Measurements from ENCODE around the gene USP13.
"Not testable (repeated sequence)": the region's sequence is repeated elsewhere in the genome, so short reads cannot be mapped to it uniquely, and the experiment has no call there.

Gene USP13

DNA sequence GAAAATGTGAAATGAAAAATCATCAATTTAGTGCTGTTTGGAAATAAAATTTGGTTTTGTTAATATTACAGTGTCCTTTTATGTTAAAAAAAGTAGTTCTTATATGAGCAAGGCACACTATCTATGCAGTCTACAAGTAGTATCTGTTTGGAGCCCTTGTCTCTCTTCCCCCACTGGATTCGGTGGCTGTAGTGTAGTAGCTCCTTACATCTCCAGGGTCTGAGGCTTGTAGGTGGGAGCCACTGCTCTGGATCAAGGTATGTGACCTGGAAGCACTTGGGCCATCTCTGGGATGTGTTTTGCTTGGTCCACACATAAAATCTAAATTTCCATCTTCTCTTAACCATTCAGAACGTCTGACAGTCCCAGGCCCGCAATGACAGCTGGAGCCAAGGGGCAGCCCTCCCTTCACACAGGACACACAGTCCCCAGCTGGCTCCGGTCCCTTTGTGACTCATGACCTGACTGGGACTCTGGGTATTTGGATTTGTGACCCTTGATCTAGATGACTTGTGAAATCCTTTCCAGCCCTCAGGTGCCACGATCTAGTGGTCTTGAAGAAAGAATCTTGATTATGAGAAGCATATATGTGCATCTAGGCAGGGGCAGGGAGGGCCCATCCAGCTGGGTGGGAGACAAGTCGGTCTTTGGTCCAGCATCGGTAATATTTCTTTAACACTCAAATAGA lies 80.0 kb downstream of the USP13 start:
- DNase-seq (ENCODE audit: low read depth, low spot score) = no peak

DNA sequence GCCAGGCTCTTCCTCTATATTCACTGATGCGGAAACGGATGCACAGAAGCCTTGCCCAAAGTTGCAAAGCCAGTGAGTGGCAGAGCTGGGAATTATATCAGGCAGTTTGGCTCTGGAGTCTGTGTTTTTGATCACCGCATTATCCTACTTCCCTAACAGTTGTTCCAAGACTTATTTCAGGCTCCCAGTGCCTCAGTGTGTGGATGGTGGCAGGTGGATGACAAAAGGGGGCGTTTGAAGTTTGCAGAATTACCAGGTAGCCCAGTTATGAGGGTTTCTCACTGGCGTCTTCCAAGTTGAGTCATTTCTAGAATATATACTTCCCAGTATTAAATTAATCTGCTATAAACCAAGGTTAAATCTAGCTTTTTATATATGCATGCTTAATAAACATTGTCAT lies 81.0 kb downstream of the USP13 start:
- DNase-seq (ENCODE audit: low read depth, low spot score) = no peak

DNA sequence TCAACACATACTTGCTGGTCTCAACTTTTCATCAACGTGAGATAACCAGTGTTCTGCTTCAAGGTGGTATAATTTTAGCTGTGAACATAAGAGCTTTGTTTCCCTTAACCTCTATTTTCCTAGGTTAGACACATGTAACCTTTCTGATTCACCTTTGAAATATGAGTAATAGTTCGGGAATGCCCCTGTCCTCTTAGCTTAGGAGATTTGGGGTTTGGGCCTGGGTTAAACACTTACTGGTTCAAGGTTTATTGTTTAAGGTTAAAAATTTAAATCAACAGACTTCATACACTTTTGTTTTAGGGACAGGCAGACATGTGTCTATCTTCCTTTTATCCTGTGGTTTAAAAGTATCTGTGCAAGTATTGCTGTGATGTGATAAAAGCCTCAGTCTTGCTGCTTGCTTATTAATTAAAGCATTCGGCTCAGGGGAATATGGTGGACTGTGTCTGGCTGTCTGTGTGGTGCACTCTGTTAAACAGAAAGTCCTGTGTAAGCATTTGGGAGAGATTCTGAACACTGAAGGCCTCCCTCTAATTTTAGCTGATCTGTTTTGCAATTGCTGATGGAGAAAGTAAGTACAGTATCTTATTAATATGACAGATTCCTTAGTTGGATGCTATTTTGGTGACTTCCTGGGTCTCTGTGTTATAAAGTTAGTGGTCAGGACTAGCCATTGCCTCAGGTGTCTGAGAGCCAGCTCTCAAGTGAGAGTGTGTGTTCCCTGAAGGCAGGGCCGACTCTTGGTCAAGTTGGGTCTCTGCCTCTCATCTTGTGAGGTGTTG lies 81.8 kb downstream of the USP13 start:
- no peak for DNase-seq (ENCODE audit: low read depth, low spot score)

DNA sequence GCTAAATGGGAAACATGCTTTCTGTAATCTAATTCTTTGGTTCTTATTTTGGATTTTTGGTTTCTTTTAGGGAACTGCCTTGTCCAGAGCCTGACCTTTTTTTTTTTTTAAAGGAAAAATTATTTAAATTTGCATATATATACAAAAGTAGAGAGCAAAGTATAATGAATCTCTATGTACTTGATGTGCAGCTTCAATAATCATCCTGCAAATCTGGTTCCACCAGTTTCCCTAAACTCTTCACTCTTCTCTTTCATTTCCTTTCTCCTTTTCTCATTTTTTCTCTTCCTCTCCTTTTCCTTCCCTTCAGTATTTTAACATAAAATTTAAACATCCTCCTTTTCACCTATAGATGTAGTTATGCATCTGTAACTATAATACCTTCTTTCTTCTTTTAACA lies 82.5 kb downstream of the USP13 start:
- no peak for DNase-seq (ENCODE audit: low read depth, low spot score)

DNA sequence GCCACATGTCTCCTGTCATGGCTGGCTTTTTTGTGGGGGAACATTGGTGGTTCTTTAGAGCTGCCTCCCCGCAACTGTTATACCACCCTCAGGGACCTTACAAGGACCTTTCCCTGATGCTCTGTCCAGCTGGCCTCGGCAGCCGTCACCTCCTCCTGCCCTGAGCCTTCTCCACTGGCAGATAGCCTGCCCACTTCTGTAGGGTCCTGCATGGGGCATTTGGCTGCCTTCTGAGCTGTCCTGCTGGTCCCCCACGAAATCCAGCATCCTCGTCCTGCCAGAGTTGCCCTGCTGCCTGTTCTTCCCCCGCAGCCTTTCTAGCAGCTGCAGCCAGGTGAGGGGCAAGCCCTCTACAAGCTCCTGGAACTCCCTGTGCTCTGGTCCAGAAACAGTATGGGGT lies 86.2 kb downstream of the USP13 start:
- DNase-seq (ENCODE audit: low read depth, low spot score) = no peak

DNA sequence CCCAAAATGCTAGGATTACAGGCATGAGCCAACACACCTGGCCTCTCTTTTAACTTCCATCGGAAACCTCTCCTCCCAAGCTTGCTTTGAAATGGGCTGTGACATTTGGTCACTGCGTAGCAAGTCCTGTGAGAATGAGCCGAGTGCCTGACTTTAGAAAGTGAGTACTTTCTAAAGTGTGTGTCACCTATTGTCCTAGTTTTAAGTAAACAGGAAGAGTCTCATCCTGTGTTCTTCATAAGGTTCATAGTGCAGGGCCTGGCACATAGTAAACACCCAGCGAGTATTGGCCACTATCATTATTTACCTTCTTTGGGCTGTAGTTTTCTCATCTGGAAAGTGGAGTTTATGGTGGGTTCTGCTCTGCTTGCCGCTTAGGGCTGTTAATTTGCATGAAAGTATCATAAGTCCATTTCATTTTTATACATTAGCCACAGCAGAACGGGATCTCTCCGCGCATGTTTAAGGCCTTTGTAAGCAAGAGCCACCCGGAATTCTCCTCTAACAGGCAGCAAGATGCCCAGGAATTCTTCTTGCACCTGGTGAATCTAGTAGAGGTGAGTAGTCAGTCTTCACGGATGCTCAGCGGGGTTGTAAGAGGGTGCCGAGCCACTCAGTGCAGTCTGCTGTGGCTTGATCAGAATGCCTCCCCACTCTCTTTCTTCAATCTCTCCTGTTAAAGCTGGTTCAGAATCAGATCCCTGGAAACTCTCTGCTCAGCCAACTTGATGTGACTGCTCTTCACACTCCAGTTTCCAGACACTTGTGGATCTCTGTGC lies 87.2 kb downstream of the USP13 start:
- DNase-seq (ENCODE audit: low read depth, low spot score) = no peak

DNA sequence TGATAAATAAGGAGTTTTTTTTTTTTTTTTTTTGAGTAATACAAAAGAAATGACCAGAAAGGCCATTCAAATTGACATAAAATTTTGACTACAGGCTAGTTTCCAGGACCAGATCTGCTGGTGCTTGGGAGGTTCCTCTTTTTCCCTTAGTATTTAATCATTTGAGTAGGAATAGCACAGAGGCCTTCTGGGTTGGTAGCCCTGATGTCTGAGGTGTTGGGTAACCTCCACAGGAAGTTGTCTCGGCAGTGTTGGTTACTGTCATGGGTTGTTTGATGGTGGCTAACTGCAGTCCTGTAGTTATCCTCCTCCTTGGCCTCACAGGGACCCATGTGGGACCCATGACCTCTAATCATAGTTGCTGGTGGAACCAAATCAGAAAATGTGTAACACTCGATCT lies 91.1 kb downstream of the USP13 start:
- no peak for DNase-seq (ENCODE audit: low read depth, low spot score)

DNA sequence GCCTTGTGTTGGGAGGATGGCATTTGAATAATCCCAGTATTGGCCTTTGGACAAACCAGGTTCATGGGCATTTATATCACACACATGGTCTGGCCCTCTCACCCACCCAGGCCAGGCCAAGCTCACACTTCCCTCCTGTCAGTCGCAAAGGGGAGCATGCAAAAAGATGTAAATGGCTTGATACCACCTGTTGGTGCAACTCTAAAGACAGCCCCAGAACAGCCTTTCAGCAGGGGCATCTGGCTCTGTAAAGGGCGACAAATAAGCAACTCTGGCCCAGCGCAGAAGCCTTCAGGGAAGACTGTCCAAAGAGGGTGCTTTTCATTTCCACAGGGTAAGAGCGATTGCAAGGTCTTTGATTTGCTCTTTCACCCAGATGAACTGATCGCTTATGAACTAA lies 91.8 kb downstream of the USP13 start:
- no peak for DNase-seq (ENCODE audit: low read depth, low spot score)

- no peak for DNase-seq (ENCODE audit: low read depth, low spot score)
Observed at GRCh38 chr3:179745079-179745478, 92.2 kb downstream of the USP13 start.

DNA sequence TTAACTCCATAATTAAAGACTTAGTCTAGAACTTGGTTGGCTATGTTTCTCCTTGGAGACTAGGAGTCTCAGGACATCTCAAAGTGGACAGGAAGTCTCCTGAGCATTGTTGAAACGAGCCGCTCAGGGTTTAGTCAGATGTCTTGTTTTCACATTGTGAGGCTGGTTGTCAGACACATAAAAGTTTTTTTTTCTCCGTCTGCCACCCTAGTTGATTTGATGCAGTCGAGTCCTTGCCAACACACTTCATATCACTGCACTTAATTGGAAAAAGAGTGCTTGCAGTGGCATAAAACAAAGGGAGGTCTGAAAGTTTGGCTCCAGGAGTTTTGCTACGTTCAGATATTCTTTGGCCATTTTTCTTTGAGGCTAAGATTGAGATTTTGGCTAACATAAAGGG lies 92.9 kb downstream of the USP13 start:
- DNase-seq (ENCODE audit: low read depth, low spot score) = no peak

GRCh38 chr3:179750720-179751328 lies 98.0 kb downstream of the USP13 start:
- DNase-seq (ENCODE audit: low read depth, low spot score) = no peak

DNA sequence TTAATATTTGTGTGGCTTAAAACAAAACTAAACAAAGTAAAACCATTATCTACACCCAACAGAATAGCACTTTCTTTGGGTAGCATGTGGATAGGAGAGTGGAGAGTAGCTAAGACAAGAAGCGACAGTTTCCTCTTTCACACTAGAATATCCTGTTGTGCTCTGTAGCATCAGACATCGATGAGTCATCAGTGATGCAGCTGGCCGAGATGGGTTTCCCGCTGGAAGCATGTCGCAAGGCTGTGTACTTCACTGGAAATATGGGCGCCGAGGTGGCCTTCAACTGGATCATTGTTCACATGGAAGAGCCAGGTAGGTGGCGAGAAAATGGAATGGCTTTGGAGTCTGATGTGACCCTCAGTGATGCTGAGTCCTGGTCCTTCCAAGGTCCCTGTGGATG lies 108.1 kb downstream of the USP13 start:
- DNase-seq (ENCODE audit: low read depth, low spot score) = peak; percentile 55

- DNase-seq (ENCODE audit: low read depth, low spot score) = no peak
Observed at GRCh38 chr3:179765396-179765795, 112.6 kb downstream of the USP13 start.

DNA sequence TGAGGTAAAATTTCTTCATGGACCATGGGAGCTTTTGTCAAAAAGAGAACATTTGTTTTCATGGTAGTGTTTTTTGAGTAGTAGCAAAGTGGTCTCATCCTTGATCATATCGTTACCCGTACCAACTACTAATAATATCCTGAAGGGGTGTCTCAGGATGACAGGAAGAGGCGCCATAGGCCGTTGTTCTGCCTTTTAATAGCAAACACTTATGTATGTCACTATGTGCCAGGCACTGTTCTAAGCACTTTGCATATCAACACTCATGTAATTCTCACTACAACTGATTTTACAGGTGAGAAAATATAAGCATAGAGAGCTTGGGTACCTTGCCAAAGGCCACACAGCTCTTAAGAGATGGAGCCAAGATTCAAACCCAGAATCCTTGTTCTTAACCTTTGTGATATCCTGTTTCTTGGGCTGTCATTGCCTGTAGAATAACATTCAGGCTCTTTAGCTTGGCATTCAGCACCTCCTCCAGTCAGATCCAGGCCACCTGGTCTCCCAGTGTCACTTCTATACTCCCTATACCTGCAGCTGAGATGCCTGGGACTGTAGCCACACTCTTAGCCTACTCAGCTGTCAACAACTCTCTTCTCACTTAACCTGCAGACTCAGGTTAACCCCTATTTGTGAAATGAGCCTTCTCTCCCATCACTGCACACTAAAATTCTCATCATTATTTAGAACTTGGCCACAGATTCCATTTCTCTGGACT lies 113.7 kb downstream of the USP13 start:
- no peak for DNase-seq (ENCODE audit: low read depth, low spot score)

DNA sequence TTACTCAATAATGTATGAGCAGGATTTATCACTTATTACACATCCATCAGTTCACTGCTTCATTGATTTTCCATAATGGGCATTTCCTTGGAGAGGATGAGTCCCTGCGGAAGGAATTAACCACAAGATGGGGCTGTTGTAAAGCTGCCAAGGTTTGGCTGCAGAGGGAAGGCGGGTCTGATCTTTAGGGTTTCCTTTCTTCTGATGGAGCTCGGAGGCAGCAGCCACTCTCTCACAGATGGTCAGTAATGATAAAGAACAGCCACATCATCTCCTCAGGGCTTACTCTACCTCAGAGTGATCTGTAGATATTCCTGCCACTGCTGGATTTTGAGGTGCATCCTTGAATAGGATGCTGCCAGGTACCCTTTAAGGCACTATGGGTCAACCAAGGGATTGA lies 115.2 kb downstream of the USP13 start:
- DNase-seq (ENCODE audit: low read depth, low spot score) = no peak

DNA sequence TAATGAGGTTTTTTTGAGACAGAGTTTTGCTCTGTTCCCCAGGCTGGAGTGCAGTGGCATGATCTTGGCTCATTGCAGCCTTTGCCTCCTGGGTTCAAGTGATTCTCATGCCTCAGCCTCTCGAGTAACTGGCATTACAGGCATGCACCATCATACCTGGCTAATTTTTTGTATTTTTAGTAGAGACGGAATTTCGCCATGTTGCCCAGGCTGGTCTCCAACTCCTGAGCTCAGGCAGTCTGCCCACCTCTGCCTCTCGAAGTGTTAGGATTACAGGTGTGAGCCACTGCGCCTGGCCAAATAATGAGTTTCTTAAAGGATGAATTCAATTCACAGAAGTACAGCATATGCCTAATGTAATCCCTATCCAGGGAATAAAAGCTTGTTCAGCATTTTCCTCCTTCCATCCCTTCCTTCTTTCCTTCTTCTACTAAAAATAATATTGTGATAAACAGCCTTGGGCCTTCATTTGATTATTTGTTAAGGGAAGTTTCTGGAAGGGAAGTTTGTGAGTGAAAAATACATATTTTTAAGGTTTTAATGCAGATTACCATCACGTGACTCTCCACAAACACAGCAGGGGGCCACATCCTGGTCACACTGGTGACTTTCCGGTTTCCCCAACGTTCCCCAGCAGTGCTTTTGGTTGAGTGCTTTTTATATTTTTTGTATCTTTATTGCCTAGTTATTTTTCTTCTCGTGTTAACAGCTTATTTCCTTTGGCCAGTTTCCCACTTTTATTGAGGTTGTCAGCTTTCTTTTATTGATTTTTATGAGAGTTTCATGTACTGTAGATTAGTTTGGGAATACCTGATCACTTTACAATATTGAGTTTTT lies 116.8 kb downstream of the USP13 start:
- no peak for DNase-seq (ENCODE audit: low read depth, low spot score)

DNA sequence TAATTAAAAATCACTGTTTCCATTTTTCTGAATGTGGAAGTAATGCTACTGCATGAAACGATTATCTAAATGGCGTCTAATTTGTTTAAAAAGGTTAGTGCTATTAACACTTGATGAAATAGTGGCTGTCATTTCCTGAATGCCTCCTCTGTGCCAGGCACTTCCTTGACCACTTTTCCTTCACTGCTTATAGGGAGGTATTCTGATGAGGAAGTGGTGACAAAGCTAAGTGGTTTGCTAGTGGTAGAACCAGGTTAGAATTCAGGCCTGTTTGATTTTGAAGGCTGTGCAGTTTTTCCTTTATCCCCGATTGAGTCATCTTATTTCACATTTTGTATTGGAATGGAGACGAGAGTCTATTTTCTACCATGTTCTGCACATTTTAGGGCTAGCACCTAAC lies 119.0 kb downstream of the USP13 start:
- no peak for DNase-seq (ENCODE audit: low read depth, low spot score)

DNA sequence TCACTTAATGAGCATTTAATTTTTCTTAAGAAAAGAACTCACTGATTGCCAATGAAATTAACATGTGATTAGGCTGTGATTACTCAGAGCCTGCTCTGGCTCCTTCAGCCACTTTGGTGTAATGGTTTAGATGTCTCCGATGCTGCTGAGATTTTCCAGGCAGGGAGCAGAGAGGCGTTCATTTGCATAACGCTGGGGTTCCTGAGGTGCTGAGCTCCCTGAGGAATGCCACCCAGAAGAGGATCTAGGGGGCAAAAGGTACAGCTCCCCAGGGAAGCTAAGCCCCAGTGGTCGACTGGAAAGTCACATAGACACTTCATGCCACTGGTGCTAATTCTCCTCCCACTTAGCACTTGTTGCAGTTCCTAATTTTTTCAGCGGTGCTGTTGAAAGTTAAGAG lies 119.5 kb downstream of the USP13 start:
- DNase-seq (ENCODE audit: low read depth, low spot score) = no peak

- no peak for DNase-seq (ENCODE audit: low read depth, low spot score)
Observed at GRCh38 chr3:179775416-179776122, 122.7 kb downstream of the USP13 start.

- DNase-seq (ENCODE audit: low read depth, low spot score) = not testable (repeated sequence)
Observed at GRCh38 chr3:179782841-179783240, 130.0 kb downstream of the USP13 start.

Measured in brain pericyte (primary cell).